H4 (cell line): Measurements from ENCODE around the gene GATC. TPM values are rescaled to one million over a fixed set of nuclear protein-coding genes. Genes with fewer than 3 reads are reported as not detected.

Experiments
- DNase-seq: peaks from one replicate; pipeline ENCODE4 v3.0.0-alpha.2; 2015; ENCODE audit warnings: low spot score
- total RNA-seq: library from RNA; depleted of rRNA; stranded (reverse); fragments of >200 nt; shearing (Covaris generic); gene quantifications from 2 replicates; pipeline ENCODE4 v1.2.3, GENCODE V29; 2014; rRNA removed

Gene GATC
- total RNA-seq, 1 experiment from 2014 or later: 24.8 TPM

GRCh38 chr12:120497524-120498150, 51.4 kb downstream of the GATC start:
- no peak for DNase-seq

GRCh38 chr12:120498870-120499515, 52.7 kb downstream of the GATC start:
- no peak for DNase-seq

- no peak for DNase-seq
Observed at GRCh38 chr12:120500581-120500980, 54.3 kb downstream of the GATC start.

GRCh38 chr12:120504587-120504986, 58.3 kb downstream of the GATC start:
- DNase-seq: no peak

- DNase-seq: no peak
Observed at GRCh38 chr12:120508537-120508936, 62.3 kb downstream of the GATC start.

Other genes with a start within 250 kb of the GATC start
- 6,442 and 6,835 TPM in 2 replicates for gene RPLP0, start 245.3 kb upstream of the GATC start, total RNA-seq
- gene PXN, start 180.7 kb upstream of the GATC start, total RNA-seq: 18.7 and 31.3 TPM in 2 replicates
- gene RNU4-2, start 154.5 kb upstream of the GATC start, total RNA-seq: under 0.01 TPM in 1 of 2 replicates, not detected in the other
- gene RNU4-1, start 153.2 kb upstream of the GATC start, total RNA-seq: under 0.01 TPM in 2 replicates
- gene SIRT4, start 144.1 kb upstream of the GATC start, total RNA-seq: 2.4 and 6.8 TPM in 2 replicates
- not detected in 2 replicates for gene PLA2G1B, start 118.7 kb upstream of the GATC start, total RNA-seq
- gene MSI1, start 77.3 kb upstream of the GATC start, total RNA-seq: 0.35 and 0.72 TPM in 2 replicates
- gene COX6A1, start 8.3 kb upstream of the GATC start, total RNA-seq: 602 and 637 TPM in 2 replicates
- 72.8 and 83.2 TPM in 2 replicates for gene TRIAP1, start 60 bp upstream of the GATC start, total RNA-seq
- 221 and 252 TPM in 2 replicates for gene SRSF9, start 23.3 kb downstream of the GATC start, total RNA-seq
- gene DYNLL1, start 49.7 kb downstream of the GATC start, total RNA-seq: 538 and 559 TPM in 2 replicates
- gene COQ5, start 82.7 kb downstream of the GATC start, total RNA-seq: 47.9 and 50.9 TPM in 2 replicates
- gene RNF10, start 87.9 kb downstream of the GATC start, total RNA-seq: 59.4 and 74.9 TPM in 2 replicates
- gene POP5, start 135.0 kb downstream of the GATC start, total RNA-seq: 71.1 and 77.5 TPM in 2 replicates
- gene CABP1, start 194.2 kb downstream of the GATC start, total RNA-seq: not detected in 2 replicates
- gene MLEC, start 240.7 kb downstream of the GATC start, total RNA-seq: 136 and 137 TPM in 2 replicates